Endothelial cell of umbilical vein (primary cell): ENCODE results near the gene ARHGAP22. TPM values are rescaled to one million over a fixed set of nuclear protein-coding genes. Genes with fewer than 3 reads are reported as not detected.

Experiments
- BruUV-seq: library from RNA; stranded (reverse); fragments of 400-500 nt; replicated peaks from 2 replicates; lab custom pipeline; 2021; lab: Mats Ljungman, UMichigan
- CTCF ChIA-PET: fragments of 300-600, 350-600 bp; sonication (Branson Sonifier 250); formaldehyde crosslinking; loops from one replicate; lab custom pipeline; 2021; ENCODE audit warnings: antibody characterized with exemption, inconsistent platforms; lab: Charles Lee
- POLR2A ChIA-PET: fragments of 300-600, 350-600 bp; sonication (Branson Sonifier 250); formaldehyde crosslinking; loops from one replicate; lab custom pipeline; 2021; ENCODE audit warnings: antibody characterized with exemption, inconsistent platforms; lab: Charles Lee
- DNase-seq: peaks from one replicate; pipeline ENCODE4 v3.0.0-alpha.2; 2011; ENCODE audit warnings: low read depth, low spot score
- FAIRE-seq: peaks from 2 replicates; lab custom pipeline; 2011; peaks lifted over from hg19 to GRCh38; lab: Jason Lieb, UNC
- H2AFZ ChIP-seq: 2 replicates; pipeline ENCODE4 v1.6.0; 2012; ENCODE audit warnings: low read depth, low read length, control low read depth, inconsistent platforms
- H3K27ac ChIP-seq: 2 replicates; pipeline ENCODE4 v1.5.1; 2011; ENCODE audit warnings: low read depth, mild to moderate bottlenecking, control low read depth, low read length, moderate library complexity; ENCODE audit not compliant: insufficient read depth
- H3K27me3 ChIP-seq, 2 experiments: 2 replicates each; pipeline versions ENCODE4 v1.6.0 to v1.6.1; 2011; ENCODE audit warnings: low read length in 2 of 2, mixed read lengths in 1 of 2; ENCODE audit not compliant: control insufficient read depth in 2 of 2, insufficient read depth in 2 of 2
- H3K36me3 ChIP-seq, 2 experiments: 2 replicates in 1 of 2; 3 replicates in 1 of 2; pipeline ENCODE4 v1.5.1; 2011; ENCODE audit warnings: low read length in 2 of 2, mild to moderate bottlenecking in 1 of 2, moderate library complexity in 1 of 2; ENCODE audit not compliant: control insufficient read depth in 2 of 2, insufficient read depth in 2 of 2; ENCODE audit errors: extremely low read depth in 1 of 2
- H3K4me1 ChIP-seq: 3 replicates; pipeline ENCODE4 v1.5.1; 2011; ENCODE audit warnings: mild to moderate bottlenecking, low read length; ENCODE audit not compliant: control insufficient read depth, insufficient read depth; ENCODE audit errors: extremely low read depth
- H3K4me2 ChIP-seq: 2 replicates; pipeline ENCODE4 v1.6.1; 2011; ENCODE audit warnings: low read length, control low read depth, mixed read lengths; ENCODE audit not compliant: insufficient read depth
- H3K4me3 ChIP-seq, 3 experiments: fragments of 200-600 bp in 1 of 3; sonication (generic), shearing (Covaris generic) in 1 of 3; replicated peaks in 1 of 3; 2 replicates each; pipeline ENCODE4 v1.5.1; 2011 to 2016; ENCODE audit warnings: control low read depth in 3 of 3, low read length in 3 of 3, mild to moderate bottlenecking in 2 of 3, inconsistent platforms in 1 of 3, low read depth in 1 of 3, moderate library complexity in 1 of 3; ENCODE audit not compliant: insufficient read depth in 1 of 3
- H3K79me2 ChIP-seq: 2 replicates; pipeline ENCODE4 v1.6.0; 2012; ENCODE audit warnings: low read length, inconsistent platforms; ENCODE audit not compliant: control insufficient read depth, insufficient read depth
- H3K9ac ChIP-seq: replicated peaks from 2 replicates; pipeline ENCODE3; 2011; ENCODE audit warnings: low read length, control low read depth; ENCODE audit not compliant: insufficient read depth; ENCODE audit errors: extremely low read depth
- H3K9me1 ChIP-seq: replicated peaks from 3 replicates; pipeline ENCODE4 v1.6.0; 2011; ENCODE audit warnings: mild to moderate bottlenecking, low read length; ENCODE audit not compliant: control insufficient read depth, insufficient read depth; ENCODE audit errors: extremely low read depth
- H3K9me3 ChIP-seq: replicated peaks from 2 replicates; pipeline ENCODE4 v1.5.1; 2012; ENCODE audit warnings: low read length, inconsistent platforms; ENCODE audit not compliant: control insufficient read depth, insufficient read depth
- H4K20me1 ChIP-seq: replicated peaks from 2 replicates; pipeline ENCODE3; 2011; ENCODE audit warnings: mild to moderate bottlenecking, low read length; ENCODE audit not compliant: control insufficient read depth, insufficient read depth; ENCODE audit errors: extremely low read depth
- EZH2 ChIP-seq: IDR thresholded peaks from 2 replicates; pipeline ENCODE4 v1.6.1; 2012; ENCODE audit warnings: borderline replicate concordance, low read depth, mild to moderate bottlenecking, moderate library complexity, low read length, inconsistent platforms; ENCODE audit not compliant: severe bottlenecking
- FOS ChIP-seq: IDR thresholded peaks from 2 replicates; pipeline ENCODE4 v1.6.1; 2011; ENCODE audit warnings: mild to moderate bottlenecking, low read length, moderate library complexity, borderline replicate concordance; ENCODE audit not compliant: insufficient read depth
- GATA2 ChIP-seq: IDR thresholded peaks from 2 replicates; pipeline ENCODE4 v1.7.0; 2011; ENCODE audit warnings: low read depth, mild to moderate bottlenecking, moderate library complexity, mixed read lengths, low read length; ENCODE audit not compliant: insufficient read length, insufficient read depth
- MYC ChIP-seq: IDR thresholded peaks from one replicate; pipeline ENCODE4 v1.6.1; 2011; ENCODE audit warnings: mild to moderate bottlenecking, low read depth, low read length
- dilution Hi-C: fragments of 300-500 bp; cut with MboI; formaldehyde crosslinking; loops from one replicate; pipeline ENCODE4 v1.15.0; 2019; ENCODE audit warnings: low sequenced_read_pairs; ENCODE audit not compliant: extremely low pct_ligation_motif_present
- intact Hi-C: fragments of 100-400 bp; cut with micrococcal nuclease; formaldehyde crosslinking; loops from one replicate; pipeline ENCODE4 v1.10.0; 2022
- polyA plus RNA-seq, 4 experiments: library from polyadenylated mRNA; depleted of rRNA in 3 of 4; stranded (reverse) in 3 of 4; unstranded in 1 of 4; fragments of >200 nt; gene quantifications; 2 replicates each; pipeline versions ENCODE4 v1.2.1 to v1.2.3, GENCODE V29; 2011 to 2012; ENCODE audit warnings: missing spikeins in 1 of 4
- total RNA-seq: library from RNA; stranded (reverse); gene quantifications from 2 replicates; pipeline ENCODE4 v1.2.3, GENCODE V29; 2021
- TF ChIP-seq, protein P1 (sequence below), 2 donors: IDR thresholded peaks; 1 replicate in 1 of 2; 2 replicates in 1 of 2; pipeline ENCODE4 v1.5.1; 2011; ENCODE audit warnings: low read length in 2 of 2, mild to moderate bottlenecking in 2 of 2, moderate library complexity in 2 of 2, control low read depth in 1 of 2, inconsistent platforms in 1 of 2, low read depth in 1 of 2; ENCODE audit not compliant: insufficient read depth in 1 of 2; ENCODE audit errors: extremely low read depth in 1 of 2

ARHGAP22 gene
- total and polyA plus RNA-seq, 2 donors (not counting 3 experiments of a cell fraction or from before 2014, with no cell fraction given): 8.6 to 50.3 TPM

DNA sequence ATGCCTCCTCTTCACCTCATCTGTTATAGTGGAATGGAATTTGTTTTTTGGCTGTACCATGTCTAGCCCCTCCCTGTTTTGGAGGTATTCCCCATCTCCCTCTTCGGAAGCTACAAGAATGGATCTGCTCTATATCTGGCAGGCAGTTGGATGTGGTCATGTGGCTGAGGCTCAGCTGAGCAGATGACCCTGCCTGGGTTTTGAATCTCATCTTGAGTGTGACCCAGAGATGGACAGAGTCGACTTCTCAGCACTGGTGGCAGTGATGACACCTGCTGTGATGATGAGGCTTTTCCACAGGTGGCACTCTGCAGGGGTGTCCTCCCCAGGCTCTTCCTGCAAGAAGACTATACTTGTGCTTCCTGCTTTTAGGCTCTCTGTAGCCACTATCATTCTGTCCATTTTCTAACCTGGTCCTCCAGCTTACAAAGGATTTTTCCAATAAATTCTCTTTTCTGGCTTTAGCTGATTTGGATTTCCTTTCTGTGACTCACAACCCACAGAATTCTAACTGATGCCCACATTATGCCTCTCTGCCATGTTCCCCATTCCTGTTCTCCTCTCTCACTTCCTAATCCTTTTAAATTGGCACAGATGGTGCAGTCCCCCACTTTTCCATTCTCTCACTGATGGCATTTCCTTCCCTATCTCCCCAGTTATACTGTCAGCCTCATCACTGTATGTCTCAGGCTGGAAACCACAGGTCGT, 7.5 kb upstream of the ARHGAP22 start:
- no peak for FAIRE-seq
- no TSS peak for BruUV-seq
- no peak overlapping the region for H3K4me2 ChIP-seq
- no peak overlapping the region for H3K4me3 ChIP-seq
- H3K9me1 ChIP-seq: no peaks in the 10 kb centered on the region
- H3K36me3 ChIP-seq: no peaks in the 10 kb centered on the region
- peaks cover 25% of the 10 kb centered on the region for H3K4me1 ChIP-seq
- intact Hi-C loops (no loop called here), dilution Hi-C loops (no loop called here)
- no peaks in the 10 kb centered on the region for H3K9me3 ChIP-seq
- TF ChIP-seq EZH2 (no peak), GATA2 (peak; percentile 20), MYC (no peak), FOS (peak; percentile 50)
- TF ChIP-seq, protein P1, sequence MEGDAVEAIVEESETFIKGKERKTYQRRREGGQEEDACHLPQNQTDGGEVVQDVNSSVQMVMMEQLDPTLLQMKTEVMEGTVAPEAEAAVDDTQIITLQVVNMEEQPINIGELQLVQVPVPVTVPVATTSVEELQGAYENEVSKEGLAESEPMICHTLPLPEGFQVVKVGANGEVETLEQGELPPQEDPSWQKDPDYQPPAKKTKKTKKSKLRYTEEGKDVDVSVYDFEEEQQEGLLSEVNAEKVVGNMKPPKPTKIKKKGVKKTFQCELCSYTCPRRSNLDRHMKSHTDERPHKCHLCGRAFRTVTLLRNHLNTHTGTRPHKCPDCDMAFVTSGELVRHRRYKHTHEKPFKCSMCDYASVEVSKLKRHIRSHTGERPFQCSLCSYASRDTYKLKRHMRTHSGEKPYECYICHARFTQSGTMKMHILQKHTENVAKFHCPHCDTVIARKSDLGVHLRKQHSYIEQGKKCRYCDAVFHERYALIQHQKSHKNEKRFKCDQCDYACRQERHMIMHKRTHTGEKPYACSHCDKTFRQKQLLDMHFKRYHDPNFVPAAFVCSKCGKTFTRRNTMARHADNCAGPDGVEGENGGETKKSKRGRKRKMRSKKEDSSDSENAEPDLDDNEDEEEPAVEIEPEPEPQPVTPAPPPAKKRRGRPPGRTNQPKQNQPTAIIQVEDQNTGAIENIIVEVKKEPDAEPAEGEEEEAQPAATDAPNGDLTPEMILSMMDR (IDR thresholded peaks at IDR 0.05; ENCODE audit: extremely low read depth in 1 of 2, insufficient read depth in 1 of 2, low read depth in 1 of 2, low read length in 2 of 2): no peak
- H3K79me2 ChIP-seq: no peaks in the 10 kb centered on the region
- no peak overlapping the region for H3K27ac ChIP-seq
- H3K9ac ChIP-seq: no peak overlapping the region
- no peak overlapping the region for H2AFZ ChIP-seq
- DNase-seq: no peak
- ChIA-PET CTCF (interaction anchor here (0.9 to 1.3 kb wide), 2 partner anchors 13 to 44 kb away, joined by 3 to 12 read pairs; no protein-coding TSS in a partner anchor), POLR2A (no interaction called here)
- no peaks in the 10 kb centered on the region for H4K20me1 ChIP-seq
- H3K27me3 ChIP-seq: no peaks in the 10 kb centered on the region
